K562 (cell line): ENCODE measurements around the gene ASB13. TPM values are rescaled to one million over a fixed set of nuclear protein-coding genes. Genes with fewer than 3 reads are reported as not detected.
"Not testable (repeated sequence)": the region's sequence is repeated elsewhere in the genome, so short reads cannot be mapped to it uniquely, and the experiment has no call there.

Experiments
- ATAC-seq: fragments of 200-7000 bp; cut with Tn5 transposase; 3 replicates; pipeline ENCODE4 v1.9.1; 2020; ENCODE audit warnings: moderate library complexity
- BruUV-seq: library from RNA; stranded (reverse); fragments of 400-500 nt; replicated peaks from 2 replicates; lab custom pipeline; 2021; lab: Mats Ljungman, UMichigan
- CTCF ChIA-PET: fragments of 300-600 bp; formaldehyde crosslinking; extraction: SDS; loops from one replicate; lab custom pipeline; 2021; ENCODE audit warnings: low intra/inter-chr PET ratio; lab: Yijun Ruan, JAX
- POLR2A ChIA-PET: fragments of 300-600, 350-650 bp; sonication (Branson Sonifier 250); formaldehyde crosslinking; extraction: SDS; loops from one replicate; lab custom pipeline; 2021; ENCODE audit warnings: antibody characterized with exemption, inconsistent platforms; lab: Yijun Ruan, JAX
- DNase-seq, 4 experiments: peaks; one replicate each; pipeline versions ENCODE4 v3.0.0 to v3.0.0-alpha.2; 2011 to 2018; ENCODE audit warnings: low spot score in 3 of 4, mixed read lengths in 3 of 4; ENCODE audit errors: extremely low read depth in 1 of 4
- FAIRE-seq: peaks from 2 replicates; lab custom pipeline; 2011; peaks lifted over from hg19 to GRCh38; lab: Jason Lieb, UNC
- H2AFZ ChIP-seq: 2 replicates; pipeline ENCODE4 v1.6.0; 2011; ENCODE audit warnings: low read depth, low read length, control low read depth, inconsistent platforms
- H3K27ac ChIP-seq: fragments of 200-600 bp; 3 replicates; pipeline ENCODE4 v1.8.0; 2011; ENCODE audit warnings: low read depth, mild to moderate bottlenecking, control low read depth, inconsistent platforms, low read length, moderate library complexity, mixed read lengths; ENCODE audit errors: extremely low read depth
- H3K27me3 ChIP-seq, 2 experiments: fragments of 300-600 bp in 1 of 2; 2 replicates in 1 of 2; 3 replicates in 1 of 2; pipeline versions ENCODE4 v1.6.0 to v1.8.0; 2011; ENCODE audit warnings: inconsistent platforms in 2 of 2, low read length in 2 of 2, mild to moderate bottlenecking in 1 of 2, mixed read lengths in 1 of 2, moderate library complexity in 1 of 2; ENCODE audit not compliant: control insufficient read depth in 2 of 2, insufficient read depth in 2 of 2
- H3K36me3 ChIP-seq: fragments of 300-600 bp; 3 replicates; pipeline ENCODE4 v1.8.0; 2011; ENCODE audit warnings: mild to moderate bottlenecking, low read length, inconsistent platforms; ENCODE audit not compliant: control insufficient read depth, insufficient read depth
- H3K4me1 ChIP-seq, 2 experiments: fragments of 200-600 bp in 1 of 2; replicated peaks in 1 of 2; 2 replicates in 1 of 2; 3 replicates in 1 of 2; pipeline versions ENCODE4 v1.5.1 to v1.8.0; 2011; ENCODE audit warnings: inconsistent platforms in 2 of 2, low read length in 2 of 2, mild to moderate bottlenecking in 1 of 2, mixed read lengths in 1 of 2, moderate library complexity in 1 of 2; ENCODE audit not compliant: control insufficient read depth in 2 of 2, insufficient read depth in 2 of 2
- H3K4me2 ChIP-seq: 2 replicates; pipeline ENCODE4 v1.6.1; 2011; ENCODE audit warnings: low read length, control low read depth, inconsistent platforms, mixed read lengths; ENCODE audit not compliant: insufficient read depth
- H3K4me3 ChIP-seq: fragments of 200-600 bp; sonication (generic), shearing (Covaris generic); 2 replicates; pipeline ENCODE4 v1.5.1; 2016; ENCODE audit warnings: control low read depth, inconsistent platforms
- H3K79me2 ChIP-seq: fragments of 200-600 bp; 3 replicates; pipeline ENCODE4 v1.8.0; 2011; ENCODE audit warnings: low read length, inconsistent platforms; ENCODE audit not compliant: control insufficient read depth, insufficient read depth
- H3K9ac ChIP-seq, 2 experiments: 2 replicates each; pipeline versions ENCODE4 v1.6.0 to v1.6.1; 2011; ENCODE audit warnings: low read depth in 2 of 2, low read length in 2 of 2, control low read depth in 1 of 2, inconsistent platforms in 1 of 2, mild to moderate bottlenecking in 1 of 2, mixed read lengths in 1 of 2; ENCODE audit not compliant: insufficient read depth in 1 of 2
- H3K9me1 ChIP-seq: one replicate; pipeline ENCODE4 v1.6.0; 2011; ENCODE audit warnings: inconsistent platforms, mild to moderate bottlenecking, low read length, moderate library complexity; ENCODE audit not compliant: control insufficient read depth, insufficient read depth
- H3K9me3 ChIP-seq: replicated peaks from 2 replicates; pipeline ENCODE4 v1.5.1; 2011; ENCODE audit warnings: low read depth, low read length, inconsistent platforms; ENCODE audit not compliant: control insufficient read depth, insufficient read depth
- H4K20me1 ChIP-seq: replicated peaks from 2 replicates; pipeline ENCODE4 v1.6.1; 2011; ENCODE audit warnings: low read length, inconsistent platforms, mixed read lengths; ENCODE audit not compliant: control insufficient read depth, insufficient read depth
- HES1 ChIP-seq: fragments of 450-650 bp; IDR thresholded peaks from 2 replicates; pipeline ENCODE4 v1.6.1; 2016; ENCODE audit warnings: low read depth, mild to moderate bottlenecking, moderate library complexity
- MAX ChIP-seq: sonication (generic); formaldehyde crosslinking; IDR thresholded peaks from 2 replicates; pipeline ENCODE4 v1.9.0; 2022; ENCODE audit warnings: mild to moderate bottlenecking, missing genetic modification reagents
- ZNF121 ChIP-seq: sonication (generic); formaldehyde crosslinking; conservative IDR thresholded peaks from 2 replicates; pipeline ENCODE4 v1.8.0; 2022; ENCODE audit warnings: missing genetic modification reagents
- ZNF232 ChIP-seq: sonication (generic); formaldehyde crosslinking; IDR thresholded peaks from 2 replicates; pipeline ENCODE4 v1.8.0; 2022; ENCODE audit warnings: mild to moderate bottlenecking, missing genetic modification reagents
- WGBS: fragments of 100-300 bp; shearing (Covaris generic); methylation state at CpG from one replicate; pipeline ENCODE4 v1.1.6; 2016; ENCODE audit warnings: low coverage, mixed read lengths; ENCODE audit not compliant: insufficient coverage; ENCODE audit errors: missing lambda C conversion rate; 5-methylcytosine and 5-hydroxymethylcytosine counted together
- in situ Hi-C: fragments of 300-500 bp; cut with MboI; formaldehyde crosslinking; loops from 4 replicates; pipeline ENCODE4 v1.15.0; 2018; ENCODE audit warnings: inconsistent platforms, mixed read lengths
- intact Hi-C: fragments of 100-400 bp; cut with micrococcal nuclease; formaldehyde crosslinking; loops from 2 replicates; pipeline ENCODE4 v1.14.2; 2022
- polyA plus RNA-seq, 8 experiments: library from polyadenylated mRNA; depleted of rRNA in 4 of 8; stranded (reverse) in 5 of 8; unstranded in 3 of 8; fragments of >200 nt; fragmentation: Nextera tagmentation in 2 of 8; fragmentation: Illumina TruSeq in 1 of 8; extraction: Ambion mirVana in 2 of 8; extraction: Trizol in 1 of 8; gene quantifications; 2 replicates each; pipeline versions ENCODE4 v1.2.1 to v1.2.3, GENCODE V29; 2011 to 2014; ENCODE audit warnings: inconsistent platforms in 1 of 8, missing spikeins in 1 of 8
- total RNA-seq, 7 experiments: library from RNA; depleted of rRNA in 6 of 7; stranded (reverse); fragments of >200 nt in 6 of 7; fragmentation: Illumina TruSeq in 2 of 7; extraction: Trizol in 2 of 7; gene quantifications; 2 replicates each; pipeline versions ENCODE4 v1.2.1 to v1.2.3, GENCODE V29; 2011 to 2021; ENCODE audit warnings: low replicate concordance in 1 of 7
- TF ChIP-seq, protein P1 (sequence below): fragments of 250-450 bp; sonication (Bioruptor Pico); IDR thresholded peaks from 2 replicates; pipeline ENCODE4 v1.4.0; 2020; ENCODE audit warnings: mild to moderate bottlenecking, moderate library complexity

ASB13 gene
- total and polyA plus RNA-seq, 9 of the 15 experiments (the other 6 are each of a cell fraction or from before 2014, with no cell fraction given) = 5.2 to 28.8 (median 16.9) TPM

DNA sequence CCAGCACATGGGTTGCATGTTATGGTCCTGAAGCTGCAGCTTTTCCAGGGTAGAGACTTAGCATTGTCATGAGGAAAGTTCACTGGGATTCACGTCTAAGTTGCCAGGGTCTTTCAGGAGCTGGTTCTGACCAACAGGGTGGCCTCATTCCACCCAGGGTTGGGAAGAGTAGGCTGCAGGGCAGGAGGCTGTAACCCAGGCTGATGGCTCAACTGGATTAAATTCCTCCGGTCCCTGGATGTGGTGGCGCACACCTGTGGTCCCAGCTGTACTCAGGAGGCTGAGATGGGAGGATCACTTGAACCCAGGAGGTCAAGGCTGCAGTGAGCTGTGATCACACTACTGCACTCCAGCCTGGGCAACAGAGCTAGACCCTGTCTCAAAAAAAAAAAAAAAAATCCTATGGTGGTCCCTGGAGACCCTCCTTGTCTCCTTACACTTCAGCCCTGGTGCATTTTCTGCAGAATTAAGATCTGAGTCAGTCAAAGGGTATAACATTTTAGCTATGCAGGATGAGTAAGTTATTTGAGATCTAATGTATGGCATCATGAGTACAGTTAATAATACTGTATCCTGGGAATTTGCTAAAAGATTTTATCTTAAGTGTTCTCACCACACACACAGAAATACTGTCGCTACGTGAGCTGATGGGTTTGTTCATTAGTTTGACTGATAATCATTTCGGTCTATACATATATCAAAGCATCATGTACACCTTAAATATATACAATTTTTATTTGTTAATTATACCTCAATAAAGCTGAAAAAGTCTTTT, 44.0 kb downstream of the ASB13 start:
- CTCF ChIA-PET = interaction anchor here (1.9 to 3.9 kb wide), 2 partner anchors 180 to 773 kb away, joined by 15 to 34 read pairs; no protein-coding TSS in a partner anchor
- H4K20me1 ChIP-seq = no peaks in the 10 kb centered on the region
- no peak overlapping the region for H3K9ac ChIP-seq
- POLR2A ChIA-PET = interaction anchor here (0.7 to 2.5 kb wide), 8 partner anchors 9 to 181 kb away, joined by 3 to 18 read pairs (median 6); no protein-coding TSS in a partner anchor
- in situ Hi-C loops = loop anchor here (5.0 to 10.0 kb wide), 2 partner anchors 180 to 798 kb away; partner anchors contain the start of gene AKR1E2
- no peak overlapping the region for H3K4me3 ChIP-seq
- H3K4me1 ChIP-seq = peaks cover 3 to 21% of the 10 kb centered on the region in 2 experiments; a peak in 3 of 5 replicates
- no peaks in the 10 kb centered on the region for H3K36me3 ChIP-seq
- H3K9me1 ChIP-seq = no peaks in the 10 kb centered on the region
- intact Hi-C loops = loop anchor here (5.0 kb wide), 2 partner anchors 160 to 805 kb away; no protein-coding TSS in a partner anchor
- TF ChIP-seq ZNF232 (no peak), ZNF121 (CRISPR knock-in tag) (peak; percentile 28; the same call in 1 of the 2 replicates), MAX (CRISPR knock-in tag) (no peak), HES1 (no peak)
- TF ChIP-seq, protein P1, sequence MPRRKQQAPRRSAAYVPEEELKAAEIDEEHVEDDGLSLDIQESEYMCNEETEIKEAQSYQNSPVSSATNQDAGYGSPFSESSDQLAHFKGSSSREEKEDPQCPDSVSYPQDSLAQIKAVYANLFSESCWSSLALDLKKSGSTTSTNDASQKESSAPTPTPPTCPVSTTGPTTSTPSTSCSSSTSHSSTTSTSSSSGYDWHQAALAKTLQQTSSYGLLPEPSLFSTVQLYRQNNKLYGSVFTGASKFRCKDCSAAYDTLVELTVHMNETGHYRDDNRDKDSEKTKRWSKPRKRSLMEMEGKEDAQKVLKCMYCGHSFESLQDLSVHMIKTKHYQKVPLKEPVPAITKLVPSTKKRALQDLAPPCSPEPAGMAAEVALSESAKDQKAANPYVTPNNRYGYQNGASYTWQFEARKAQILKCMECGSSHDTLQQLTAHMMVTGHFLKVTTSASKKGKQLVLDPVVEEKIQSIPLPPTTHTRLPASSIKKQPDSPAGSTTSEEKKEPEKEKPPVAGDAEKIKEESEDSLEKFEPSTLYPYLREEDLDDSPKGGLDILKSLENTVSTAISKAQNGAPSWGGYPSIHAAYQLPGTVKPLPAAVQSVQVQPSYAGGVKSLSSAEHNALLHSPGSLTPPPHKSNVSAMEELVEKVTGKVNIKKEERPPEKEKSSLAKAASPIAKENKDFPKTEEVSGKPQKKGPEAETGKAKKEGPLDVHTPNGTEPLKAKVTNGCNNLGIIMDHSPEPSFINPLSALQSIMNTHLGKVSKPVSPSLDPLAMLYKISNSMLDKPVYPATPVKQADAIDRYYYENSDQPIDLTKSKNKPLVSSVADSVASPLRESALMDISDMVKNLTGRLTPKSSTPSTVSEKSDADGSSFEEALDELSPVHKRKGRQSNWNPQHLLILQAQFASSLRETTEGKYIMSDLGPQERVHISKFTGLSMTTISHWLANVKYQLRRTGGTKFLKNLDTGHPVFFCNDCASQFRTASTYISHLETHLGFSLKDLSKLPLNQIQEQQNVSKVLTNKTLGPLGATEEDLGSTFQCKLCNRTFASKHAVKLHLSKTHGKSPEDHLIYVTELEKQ (CRISPR knock-in tag) = no peak
- H3K27ac ChIP-seq = no peak overlapping the region
- BruUV-seq = no TSS peak
- 83% methylated on average over 6 of the region's 6 CpGs for WGBS
- no peaks in the 10 kb centered on the region for H3K27me3 ChIP-seq
- no peaks in the 10 kb centered on the region for H3K79me2 ChIP-seq
- H3K4me2 ChIP-seq = no peak overlapping the region
- no peak for FAIRE-seq
- DNase-seq = no peak
- no peaks in the 10 kb centered on the region for H3K9me3 ChIP-seq
- peak overlapping the region; percentile 92; the same call in 1 of the 2 replicates for H2AFZ ChIP-seq
- no peak for ATAC-seq

DNA sequence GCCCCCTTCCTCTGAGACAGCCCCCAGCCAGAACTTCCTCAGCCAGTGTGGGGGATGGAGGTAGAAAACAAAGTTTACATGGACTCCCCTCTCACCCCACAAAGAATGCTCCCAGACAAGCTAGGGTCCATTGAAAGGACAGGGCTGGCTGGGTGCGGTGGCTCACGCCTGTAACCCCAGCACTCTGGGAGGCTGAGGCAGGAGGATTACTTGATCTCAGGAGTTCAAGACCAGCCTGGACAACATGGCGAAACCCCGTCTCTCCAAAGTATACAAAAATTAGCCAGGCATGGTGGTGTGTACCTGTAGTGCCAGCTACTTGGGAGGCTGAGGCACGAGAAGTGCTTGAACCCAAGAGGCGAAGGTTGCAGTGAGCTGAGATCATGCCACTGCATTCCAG, 45.0 kb downstream of the ASB13 start:
- FAIRE-seq, H3K9me3 ChIP-seq, H3K9me1 ChIP-seq, H3K4me3 ChIP-seq, H4K20me1 ChIP-seq, H3K79me2 ChIP-seq, H3K36me3 ChIP-seq, ATAC-seq, H3K9ac ChIP-seq, H3K27me3 ChIP-seq, DNase-seq, CTCF ChIA-PET, H3K4me2 ChIP-seq, H3K27ac ChIP-seq, BruUV-seq, H2AFZ ChIP-seq: not testable (repeated sequence)
- peaks cover 3 to 21% of the 10 kb centered on the region in 2 experiments; a peak in 3 of 5 replicates for H3K4me1 ChIP-seq
- in situ Hi-C loops = loop anchor here (5.0 to 10.0 kb wide), 2 partner anchors 179 to 797 kb away; partner anchors contain the start of gene AKR1E2
- intact Hi-C loops = loop anchor here (5.0 kb wide), 2 partner anchors 159 to 804 kb away; no protein-coding TSS in a partner anchor
- 78% methylated on average over 6 of the region's 6 CpGs for WGBS
- POLR2A ChIA-PET = interaction anchor here (0.6 to 2.5 kb wide), 4 partner anchors 165 to 266 kb away, joined by 3 to 18 read pairs (median 8); no protein-coding TSS in a partner anchor
